ENCODE data around the gene CRADD. TPM values are rescaled to one million over a fixed set of nuclear protein-coding genes. Genes with fewer than 3 reads are reported as not detected.

Gene CRADD
- total RNA-seq, 4 donors from 2014 or later = 19.4 to 28.7 (median 22.6) TPM

DNA sequence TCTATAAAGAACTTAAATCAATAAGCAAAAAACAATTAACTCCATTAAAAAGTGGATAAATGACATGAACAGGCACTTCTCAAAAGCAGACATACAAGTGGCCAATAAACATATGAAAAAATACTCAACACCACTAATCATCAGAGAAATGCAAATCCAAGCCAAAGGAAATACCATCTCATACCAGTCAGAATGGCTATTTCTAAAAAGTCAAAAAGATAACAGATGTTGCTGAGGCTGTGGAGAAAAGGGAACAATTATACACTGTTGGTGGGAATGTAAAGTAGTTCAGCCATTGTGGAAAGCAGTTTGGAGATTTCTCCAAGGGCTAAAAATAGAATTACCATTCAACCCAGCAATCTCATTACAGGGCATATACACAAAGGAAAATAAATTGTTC lies 236.7 kb downstream of the CRADD start:
- in situ Hi-C loops (cut with MboI; ENCODE audit: low sequenced_read_pairs in 4 of 4) = no loop called here
- TF ChIP-seq, protein P1, sequence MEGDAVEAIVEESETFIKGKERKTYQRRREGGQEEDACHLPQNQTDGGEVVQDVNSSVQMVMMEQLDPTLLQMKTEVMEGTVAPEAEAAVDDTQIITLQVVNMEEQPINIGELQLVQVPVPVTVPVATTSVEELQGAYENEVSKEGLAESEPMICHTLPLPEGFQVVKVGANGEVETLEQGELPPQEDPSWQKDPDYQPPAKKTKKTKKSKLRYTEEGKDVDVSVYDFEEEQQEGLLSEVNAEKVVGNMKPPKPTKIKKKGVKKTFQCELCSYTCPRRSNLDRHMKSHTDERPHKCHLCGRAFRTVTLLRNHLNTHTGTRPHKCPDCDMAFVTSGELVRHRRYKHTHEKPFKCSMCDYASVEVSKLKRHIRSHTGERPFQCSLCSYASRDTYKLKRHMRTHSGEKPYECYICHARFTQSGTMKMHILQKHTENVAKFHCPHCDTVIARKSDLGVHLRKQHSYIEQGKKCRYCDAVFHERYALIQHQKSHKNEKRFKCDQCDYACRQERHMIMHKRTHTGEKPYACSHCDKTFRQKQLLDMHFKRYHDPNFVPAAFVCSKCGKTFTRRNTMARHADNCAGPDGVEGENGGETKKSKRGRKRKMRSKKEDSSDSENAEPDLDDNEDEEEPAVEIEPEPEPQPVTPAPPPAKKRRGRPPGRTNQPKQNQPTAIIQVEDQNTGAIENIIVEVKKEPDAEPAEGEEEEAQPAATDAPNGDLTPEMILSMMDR (IDR thresholded peaks at IDR 0.05 in 4 of 5, conservative IDR thresholded peaks at IDR 0.05 in 1 of 5) = no peak
- TF ChIP-seq POLR2A (IDR thresholded peaks at IDR 0.05) = no peak
- Histone ChIP-seq H3K27ac (no peak overlapping the region), H3K4me3 (no peak overlapping the region), H3K36me3 (no peaks in the 10 kb centered on the region), H3K4me1 (no peaks in the 10 kb centered on the region), H3K27me3 (no peaks in the 10 kb centered on the region), H3K9me3 (no peaks in the 10 kb centered on the region)
- ATAC-seq (no peak), DNase-seq (no peak)
- intact Hi-C loops (cut with DNase I; ENCODE audit: low total_unique reads) = no loop called here

DNA sequence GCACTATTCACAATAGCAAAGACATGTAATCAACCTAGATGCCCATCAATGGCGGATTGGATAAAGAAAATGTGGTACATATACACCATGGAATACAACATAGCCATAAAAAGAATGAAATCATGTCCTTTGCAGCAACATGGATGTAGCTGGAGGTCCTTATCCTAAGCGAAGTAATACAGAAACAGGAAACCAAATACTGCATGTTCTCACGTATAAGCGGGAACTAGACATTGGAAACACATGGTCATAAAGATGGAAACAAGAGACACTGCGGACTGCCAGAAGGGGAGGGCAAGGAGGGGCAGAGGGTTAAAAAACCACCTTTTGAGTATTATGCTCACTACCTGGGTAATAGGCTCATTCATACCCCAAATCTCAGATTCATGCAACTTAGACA lies 237.1 kb downstream of the CRADD start:
- in situ Hi-C loops (cut with MboI; ENCODE audit: low sequenced_read_pairs in 4 of 4) = no loop called here

DNA sequence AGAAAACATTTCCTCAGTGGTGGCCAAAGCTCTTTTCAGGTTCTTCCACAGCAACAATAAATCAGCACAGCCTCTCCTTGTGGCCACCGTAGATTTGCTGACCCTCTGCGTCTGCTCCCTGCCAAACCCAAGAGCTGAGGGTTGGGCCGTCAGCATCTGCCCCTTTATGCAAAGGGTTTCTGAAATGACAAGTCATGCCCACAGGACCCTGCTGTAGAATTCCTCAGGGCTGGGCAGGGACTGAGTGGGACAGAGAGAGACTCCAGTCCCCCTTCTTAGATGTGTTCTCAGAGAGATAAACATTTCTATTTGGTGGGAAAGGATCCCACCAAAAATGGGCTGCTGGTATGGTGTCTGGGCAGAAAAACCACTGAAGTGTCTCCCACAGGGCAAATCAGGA lies 238.2 kb downstream of the CRADD start:
- DNase-seq = no peak
- Histone ChIP-seq H3K4me3 (no peak overlapping the region), H3K27me3 (no peaks in the 10 kb centered on the region), H3K4me1 (no peaks in the 10 kb centered on the region), H3K9me3 (no peaks in the 10 kb centered on the region), H3K27ac (no peak overlapping the region), H3K36me3 (no peaks in the 10 kb centered on the region)
- no peak for ATAC-seq
- intact Hi-C loops (cut with DNase I; ENCODE audit: low total_unique reads) = no loop called here
- TF ChIP-seq POLR2A (IDR thresholded peaks at IDR 0.05) = no peak
- TF ChIP-seq, protein P1 (IDR thresholded peaks at IDR 0.05 in 4 of 5, conservative IDR thresholded peaks at IDR 0.05 in 1 of 5) = no peak
- in situ Hi-C loops (cut with MboI; ENCODE audit: low sequenced_read_pairs in 4 of 4) = no loop called here

More for the DNA sequence above, 237.1 kb downstream of the CRADD start:
- Histone ChIP-seq H3K4me3 (no peak overlapping the region), H3K4me1 (no peaks in the 10 kb centered on the region), H3K27ac (no peak overlapping the region), H3K27me3 (no peaks in the 10 kb centered on the region), H3K9me3 (no peaks in the 10 kb centered on the region), H3K36me3 (no peaks in the 10 kb centered on the region)
- no peak for TF ChIP-seq POLR2A (IDR thresholded peaks at IDR 0.05)
- TF ChIP-seq, protein P1 (IDR thresholded peaks at IDR 0.05 in 4 of 5, conservative IDR thresholded peaks at IDR 0.05 in 1 of 5) = no peak
- DNase-seq (no peak), ATAC-seq (no peak)
- intact Hi-C loops (cut with DNase I; ENCODE audit: low total_unique reads) = no loop called here

DNA sequence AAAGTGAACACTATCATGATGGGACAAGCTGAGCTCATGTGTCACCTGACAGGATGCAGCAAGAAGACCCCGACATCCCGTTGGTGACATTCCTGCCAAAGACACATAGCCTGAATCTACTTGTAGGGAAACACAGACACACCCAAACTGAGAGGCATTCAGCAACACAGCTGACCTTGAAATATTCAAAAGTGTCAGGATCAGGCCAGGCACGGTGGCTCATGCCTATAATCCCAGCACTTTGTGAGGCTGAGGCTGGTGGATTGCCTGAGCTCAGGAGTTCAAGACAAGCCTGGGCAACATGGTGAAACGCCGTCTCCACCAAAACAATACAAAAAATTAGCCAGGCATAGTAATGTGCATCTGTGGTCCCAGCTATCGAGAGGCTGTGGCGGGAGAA lies 239.2 kb downstream of the CRADD start:
- TF ChIP-seq POLR2A (IDR thresholded peaks at IDR 0.05) = no peak
- no peak for ATAC-seq
- no peaks in the 10 kb centered on the region for H3K36me3 ChIP-seq
- no peaks in the 10 kb centered on the region for H3K4me1 ChIP-seq
- in situ Hi-C loops (cut with MboI; ENCODE audit: low sequenced_read_pairs in 4 of 4) = no loop called here
- no peaks in the 10 kb centered on the region for H3K27me3 ChIP-seq
- H3K9me3 ChIP-seq = no peaks in the 10 kb centered on the region
- no peak overlapping the region for H3K27ac ChIP-seq
- no peak for DNase-seq
- intact Hi-C loops (cut with DNase I; ENCODE audit: low total_unique reads) = no loop called here
- no peak overlapping the region for H3K4me3 ChIP-seq

DNA sequence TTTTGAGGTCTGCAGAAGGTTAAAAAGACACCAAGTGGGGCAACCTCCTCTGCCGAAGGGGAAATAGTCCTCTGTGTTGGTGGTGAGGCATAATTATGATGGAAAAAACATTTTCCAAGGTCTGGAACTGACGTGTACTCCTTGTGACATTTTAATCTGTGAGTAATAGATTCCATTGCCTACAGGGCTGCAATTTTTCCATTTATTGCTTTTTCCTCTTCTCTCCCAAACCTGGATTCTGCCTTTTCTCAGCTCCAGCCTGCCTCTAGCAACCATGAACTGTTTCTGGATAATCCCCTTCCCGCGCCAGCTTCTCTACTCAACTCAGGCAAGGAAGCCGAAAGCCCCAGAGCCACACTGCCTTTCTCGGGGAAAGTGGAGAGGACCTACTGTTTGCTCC lies 241.1 kb downstream of the CRADD start:
- in situ Hi-C loops (cut with MboI; ENCODE audit: low sequenced_read_pairs in 4 of 4) (no loop called here), intact Hi-C loops (cut with DNase I; ENCODE audit: low total_unique reads) (no loop called here)
- DNase-seq (no peak), ATAC-seq (peak in 1 of 2 donors; percentile 18)
- Histone ChIP-seq H3K4me3 (no peak overlapping the region), H3K27me3 (no peaks in the 10 kb centered on the region), H3K27ac (no peak overlapping the region), H3K36me3 (no peaks in the 10 kb centered on the region), H3K9me3 (no peaks in the 10 kb centered on the region), H3K4me1 (no peaks in the 10 kb centered on the region)
- TF ChIP-seq, protein P1 (IDR thresholded peaks at IDR 0.05 in 4 of 5, conservative IDR thresholded peaks at IDR 0.05 in 1 of 5) = no peak
- no peak for TF ChIP-seq POLR2A (IDR thresholded peaks at IDR 0.05)

All from gastrocnemius medialis (tissue), 4 donors.